Stomach (tissue), 4 donors: Measurements from ENCODE around the gene TAF11L3.
"Not testable (repeated sequence)": the region's sequence is repeated elsewhere in the genome, so short reads cannot be mapped to it uniquely, and the experiment has no call there.

Experiments
- EP300 ChIP-seq: sonication (generic); formaldehyde crosslinking; IDR thresholded peaks from one replicate; pipeline ENCODE4 v1.6.1; 2017; ENCODE audit warnings: antibody characterized with exemption
- POLR2A ChIP-seq, 4 donors: fragments of 450-650 bp; IDR thresholded peaks; one replicate each; pipeline ENCODE4 v1.6.1; 2016; ENCODE audit warnings: antibody characterized with exemption in 4 of 4, control low read depth in 2 of 4, mild to moderate bottlenecking in 1 of 4, moderate library complexity in 1 of 4
- POLR2AphosphoS5 ChIP-seq, 3 donors: sonication (generic); formaldehyde crosslinking; IDR thresholded peaks; one replicate each; pipeline ENCODE4 v1.6.1; 2016; ENCODE audit warnings: antibody characterized with exemption in 3 of 3
- TF ChIP-seq, protein P1 (sequence below), 7 experiments: fragments of 450-650 bp in 4 of 7; fragments of 200-600 bp in 3 of 7; sonication (generic) in 3 of 7; IDR thresholded peaks; one replicate each; pipeline ENCODE4 v1.5.1; 2016 to 2019; ENCODE audit warnings: antibody characterized with exemption in 7 of 7, control low read depth in 2 of 7, mild to moderate bottlenecking in 1 of 7

GRCh38 chr5:17524935-17525334 lies 6.8 kb downstream of the TAF11L3 start, which contains the start of gene TAF11L5:
- TF ChIP-seq, protein P1, sequence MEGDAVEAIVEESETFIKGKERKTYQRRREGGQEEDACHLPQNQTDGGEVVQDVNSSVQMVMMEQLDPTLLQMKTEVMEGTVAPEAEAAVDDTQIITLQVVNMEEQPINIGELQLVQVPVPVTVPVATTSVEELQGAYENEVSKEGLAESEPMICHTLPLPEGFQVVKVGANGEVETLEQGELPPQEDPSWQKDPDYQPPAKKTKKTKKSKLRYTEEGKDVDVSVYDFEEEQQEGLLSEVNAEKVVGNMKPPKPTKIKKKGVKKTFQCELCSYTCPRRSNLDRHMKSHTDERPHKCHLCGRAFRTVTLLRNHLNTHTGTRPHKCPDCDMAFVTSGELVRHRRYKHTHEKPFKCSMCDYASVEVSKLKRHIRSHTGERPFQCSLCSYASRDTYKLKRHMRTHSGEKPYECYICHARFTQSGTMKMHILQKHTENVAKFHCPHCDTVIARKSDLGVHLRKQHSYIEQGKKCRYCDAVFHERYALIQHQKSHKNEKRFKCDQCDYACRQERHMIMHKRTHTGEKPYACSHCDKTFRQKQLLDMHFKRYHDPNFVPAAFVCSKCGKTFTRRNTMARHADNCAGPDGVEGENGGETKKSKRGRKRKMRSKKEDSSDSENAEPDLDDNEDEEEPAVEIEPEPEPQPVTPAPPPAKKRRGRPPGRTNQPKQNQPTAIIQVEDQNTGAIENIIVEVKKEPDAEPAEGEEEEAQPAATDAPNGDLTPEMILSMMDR (IDR thresholded peaks at IDR 0.05) = not testable (repeated sequence)
- TF ChIP-seq POLR2AphosphoS5 (IDR thresholded peaks at IDR 0.05); EP300; POLR2A (IDR thresholded peaks at IDR 0.05): not testable (repeated sequence)
